GM10248 (cell line): ENCODE results near the gene TCF15.

ENCODE experiments used
- CTCF ChIA-PET: fragments of 300-600 bp; sonication (Branson Sonifier 250); formaldehyde crosslinking; extraction: SDS; loops from one replicate; lab custom pipeline; 2021; ENCODE audit warnings: antibody characterized with exemption; lab: Yijun Ruan, JAX
- POLR2A ChIA-PET: fragments of 350-650 bp; sonication (Branson Sonifier 250); formaldehyde crosslinking; extraction: SDS; loops from one replicate; lab custom pipeline; 2020; ENCODE audit warnings: antibody characterized with exemption; lab: Yijun Ruan, JAX
- DNase-seq: peaks from one replicate; pipeline ENCODE4 v3.0.0; 2012; ENCODE audit errors: extremely low spot score
- CTCF ChIP-seq: IDR thresholded peaks from 2 replicates; pipeline ENCODE4 v1.5.1; 2012; ENCODE audit warnings: mild to moderate bottlenecking, low read depth; ENCODE audit errors: extremely low read depth, missing control alignments, control extremely low read depth

TCF15 gene

GRCh38 chr20:641516-641875 lies 31.4 kb upstream of the TCF15 start:
- ChIA-PET POLR2A (no interaction called here), CTCF (interaction anchor here (1.0 to 2.2 kb wide), 4 partner anchors 12 to 79 kb away, joined by 3 to 10 read pairs (median 5); no protein-coding TSS in a partner anchor)
- no peak for DNase-seq
- TF ChIP-seq CTCF: no peak

- ChIA-PET POLR2A (no interaction called here), CTCF (interaction anchor here (1.0 to 2.2 kb wide), 7 partner anchors 11 to 286 kb away, joined by 3 to 10 read pairs (median 3); no protein-coding TSS in a partner anchor)
- TF ChIP-seq CTCF: no peak
- no peak for DNase-seq
Observed at GRCh38 chr20:640674-641515, 30.8 kb upstream of the TCF15 start.

- ChIA-PET CTCF (interaction anchor here (3.0 kb wide), 1 partner anchor 76 kb away, joined by 9 read pairs; no protein-coding TSS in a partner anchor), POLR2A (no interaction called here)
- TF ChIP-seq CTCF: no peak
- no peak for DNase-seq
Observed at GRCh38 chr20:638579-638978, 28.5 kb upstream of the TCF15 start.

- CTCF ChIA-PET: interaction anchor here (1.6 to 3.0 kb wide), 2 partner anchors 8 to 75 kb away, joined by 9 read pairs; no protein-coding TSS in a partner anchor
- POLR2A ChIA-PET: no interaction called here
- DNase-seq: no peak
- no peak for TF ChIP-seq CTCF
Observed at GRCh38 chr20:637559-637958, 27.4 kb upstream of the TCF15 start.

GRCh38 chr20:635893-636338 lies 25.8 kb upstream of the TCF15 start:
- ChIA-PET CTCF (interaction anchor here (1.0 kb wide), 1 partner anchor 31 kb away, joined by 3 read pairs; no protein-coding TSS in a partner anchor), POLR2A (no interaction called here)
- DNase-seq: no peak
- no peak for TF ChIP-seq CTCF

- CTCF ChIA-PET: interaction anchor here (1.0 kb wide), 1 partner anchor 32 kb away, joined by 3 read pairs; no protein-coding TSS in a partner anchor
- DNase-seq: no peak
- POLR2A ChIA-PET: no interaction called here
- TF ChIP-seq CTCF: no peak
Observed at GRCh38 chr20:635028-635892, 25.2 kb upstream of the TCF15 start.
